Body of pancreas (tissue), 4 donors: ENCODE results near the gene SRXN1.

ENCODE experiments used
- POLR2A ChIP-seq, 3 donors: fragments of 450-650 bp; IDR thresholded peaks; one replicate each; pipeline ENCODE4 v1.6.1; 2016; ENCODE audit warnings: antibody characterized with exemption in 3 of 3, mild to moderate bottlenecking in 2 of 3
- TF ChIP-seq, protein P1 (sequence below), 7 experiments: fragments of 450-650 bp in 4 of 7; fragments of 200-600 bp in 3 of 7; sonication (generic) in 3 of 7; IDR thresholded peaks; one replicate each; pipeline ENCODE4 v1.5.1; 2016 to 2019; ENCODE audit warnings: antibody characterized with exemption in 7 of 7

DNA sequence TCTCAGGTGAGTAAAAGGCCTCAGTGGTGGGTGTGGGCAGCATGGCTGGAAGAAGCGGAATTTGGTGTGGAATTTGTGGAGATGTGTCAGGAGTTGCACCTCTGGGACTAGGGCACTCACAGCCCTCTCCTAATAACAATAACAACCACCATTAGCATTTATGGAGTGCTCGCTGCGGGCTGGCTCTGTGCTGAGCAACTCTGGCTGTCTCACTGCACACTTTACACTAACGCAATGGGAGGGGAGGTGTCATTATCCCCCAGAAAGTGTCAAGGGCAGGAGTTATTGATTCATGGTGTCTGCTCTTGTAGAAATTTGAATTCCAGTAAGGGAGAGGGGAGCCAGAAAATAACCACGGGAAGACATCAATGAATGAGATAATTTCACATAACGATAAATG is 45.3 kb upstream of the SRXN1 start:
- TF ChIP-seq, protein P1, sequence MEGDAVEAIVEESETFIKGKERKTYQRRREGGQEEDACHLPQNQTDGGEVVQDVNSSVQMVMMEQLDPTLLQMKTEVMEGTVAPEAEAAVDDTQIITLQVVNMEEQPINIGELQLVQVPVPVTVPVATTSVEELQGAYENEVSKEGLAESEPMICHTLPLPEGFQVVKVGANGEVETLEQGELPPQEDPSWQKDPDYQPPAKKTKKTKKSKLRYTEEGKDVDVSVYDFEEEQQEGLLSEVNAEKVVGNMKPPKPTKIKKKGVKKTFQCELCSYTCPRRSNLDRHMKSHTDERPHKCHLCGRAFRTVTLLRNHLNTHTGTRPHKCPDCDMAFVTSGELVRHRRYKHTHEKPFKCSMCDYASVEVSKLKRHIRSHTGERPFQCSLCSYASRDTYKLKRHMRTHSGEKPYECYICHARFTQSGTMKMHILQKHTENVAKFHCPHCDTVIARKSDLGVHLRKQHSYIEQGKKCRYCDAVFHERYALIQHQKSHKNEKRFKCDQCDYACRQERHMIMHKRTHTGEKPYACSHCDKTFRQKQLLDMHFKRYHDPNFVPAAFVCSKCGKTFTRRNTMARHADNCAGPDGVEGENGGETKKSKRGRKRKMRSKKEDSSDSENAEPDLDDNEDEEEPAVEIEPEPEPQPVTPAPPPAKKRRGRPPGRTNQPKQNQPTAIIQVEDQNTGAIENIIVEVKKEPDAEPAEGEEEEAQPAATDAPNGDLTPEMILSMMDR (IDR thresholded peaks at IDR 0.05): no peak
- TF ChIP-seq POLR2A (IDR thresholded peaks at IDR 0.05): no peak
